ENCODE data around the gene SRPK3.
"Not testable (repeated sequence)": the region's sequence is repeated elsewhere in the genome, so short reads cannot be mapped to it uniquely, and the experiment has no call there.

The SRPK3 gene

GRCh38 chrX:153814591-153815315, 33.9 kb downstream of the SRPK3 start:
- DNase-seq: no peak

- DNase-seq: peak; percentile 52
These were observed 36.2 kb downstream of the SRPK3 start for GRCh38 chrX:153816831-153817690.

DNA sequence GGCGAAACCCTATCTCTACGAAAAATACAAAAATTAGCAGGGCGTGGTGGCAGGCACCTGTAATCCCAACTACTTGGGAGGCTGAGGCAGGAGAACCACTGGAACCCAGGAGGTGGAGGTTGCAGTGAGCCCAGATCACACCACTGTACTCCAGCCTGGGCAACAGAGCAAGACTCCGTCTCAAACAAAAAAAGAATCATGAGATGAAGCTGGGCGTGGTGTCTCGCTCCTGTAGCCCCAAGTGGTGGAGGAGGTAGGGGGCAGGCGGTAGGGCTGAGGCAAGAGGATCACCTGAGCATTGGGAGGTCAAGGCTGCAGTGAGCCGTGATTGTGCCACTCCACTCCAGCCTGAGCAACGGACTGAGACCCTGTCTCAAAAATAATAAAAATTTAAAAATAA, 37.2 kb downstream of the SRPK3 start:
- not testable (repeated sequence) for DNase-seq

GRCh38 chrX:153818571-153819383, 37.9 kb downstream of the SRPK3 start:
- DNase-seq: peak; percentile 76

- DNase-seq: no peak
These were observed 38.7 kb downstream of the SRPK3 start for GRCh38 chrX:153819384-153820040.

DNA sequence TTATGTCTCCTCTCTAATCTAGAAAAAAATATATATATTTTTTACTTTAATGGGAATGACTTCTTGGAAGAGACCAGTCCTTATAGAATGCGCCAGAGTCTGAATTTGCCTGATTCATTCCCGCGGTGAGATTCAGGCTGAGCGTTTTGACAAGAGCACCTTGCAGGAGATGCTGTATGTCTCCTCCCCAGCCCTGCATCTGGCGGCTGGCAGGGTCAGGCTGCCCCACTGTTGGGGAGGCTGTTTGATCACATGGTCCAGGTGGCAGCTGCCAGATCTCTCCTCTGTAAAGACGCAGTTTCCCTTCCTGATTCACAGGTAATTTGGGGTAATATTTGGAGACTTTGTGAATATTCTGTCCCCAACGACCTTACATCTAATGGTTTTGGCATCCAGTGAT, 39.8 kb downstream of the SRPK3 start:
- no peak for DNase-seq

GRCh38 chrX:153821066-153821465, 40.2 kb downstream of the SRPK3 start:
- no peak for DNase-seq

DNA sequence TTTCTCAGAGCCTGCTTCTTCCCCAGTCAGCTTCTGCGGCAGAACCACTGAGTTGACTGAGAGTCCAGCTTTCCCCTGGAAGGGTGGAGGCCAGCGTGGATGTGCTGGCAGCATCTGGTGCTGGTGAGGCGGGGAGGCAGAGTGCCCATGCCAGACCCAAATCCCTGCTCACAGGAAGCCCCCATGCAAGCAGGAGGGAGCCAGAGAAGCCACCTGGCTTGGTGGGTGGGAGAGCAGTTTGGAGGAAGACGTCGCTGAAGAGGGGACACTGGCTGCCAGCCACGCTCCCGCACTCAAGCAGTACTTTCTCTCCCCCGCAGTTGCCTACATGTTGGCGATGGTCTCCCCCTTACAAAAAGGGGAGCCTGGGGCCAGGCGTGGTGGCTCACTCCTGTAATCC, 43.5 kb downstream of the SRPK3 start:
- DNase-seq: no peak

- no peak for DNase-seq
These were observed 44.2 kb downstream of the SRPK3 start for GRCh38 chrX:153825042-153825441.

DNA sequence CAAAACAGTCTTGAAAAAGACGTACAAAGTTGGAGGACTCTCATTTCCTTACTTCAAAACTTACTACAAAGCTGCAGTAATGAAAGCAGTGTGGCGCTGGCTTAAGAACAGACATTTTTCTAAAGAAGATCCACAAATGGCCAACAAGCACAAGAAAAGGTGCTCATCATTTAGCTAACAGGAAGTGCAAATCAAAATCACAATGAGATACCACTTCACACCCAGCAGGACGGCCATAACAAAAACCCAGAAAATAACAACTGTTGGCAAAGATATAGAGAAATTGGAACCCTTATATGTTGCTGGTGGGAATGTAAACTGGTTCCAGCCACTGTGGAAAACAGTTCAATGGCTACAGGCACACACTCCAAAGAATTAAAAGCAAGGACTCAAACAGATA, 46.2 kb downstream of the SRPK3 start:
- no peak for DNase-seq

DNA sequence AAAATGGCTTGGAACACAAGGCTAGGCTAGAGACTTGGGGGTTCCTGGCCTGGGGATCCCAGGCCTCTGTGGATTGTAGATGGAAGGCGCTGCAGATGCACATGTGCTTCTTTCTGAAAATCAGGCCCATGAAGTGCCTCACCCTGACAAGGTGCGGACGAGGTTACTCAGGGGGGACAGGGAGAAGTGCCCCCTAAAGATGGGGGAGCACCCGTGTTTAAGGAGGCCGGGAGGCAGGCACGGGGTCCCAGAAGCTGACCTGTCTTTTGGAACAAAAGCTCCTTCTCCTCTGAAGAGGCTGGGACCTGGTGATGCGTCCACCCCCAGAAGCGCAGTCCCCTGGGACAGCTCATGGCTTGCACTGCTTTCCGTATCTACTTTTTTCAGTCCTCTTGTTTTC, 47.1 kb downstream of the SRPK3 start:
- DNase-seq: no peak

DNA sequence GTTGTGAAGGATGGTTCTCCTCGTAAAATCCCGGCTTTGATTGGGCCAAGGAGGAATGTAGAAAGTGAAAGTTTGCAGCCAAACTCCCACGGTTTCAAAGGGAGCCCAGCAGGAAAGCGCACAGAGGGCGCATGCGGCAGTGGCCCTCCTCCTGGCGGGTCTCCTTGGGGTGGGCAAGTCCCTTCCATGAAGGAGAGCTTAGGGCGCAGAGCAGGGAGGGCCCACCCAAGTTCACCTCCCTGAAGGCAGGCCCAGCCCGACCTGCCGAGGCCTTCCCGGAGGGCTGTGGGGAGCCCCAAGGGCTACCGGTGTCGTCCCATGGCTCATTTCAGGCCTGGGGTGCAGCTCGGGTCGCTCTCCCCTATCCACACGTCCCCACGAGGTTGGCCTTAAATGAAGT, 47.5 kb downstream of the SRPK3 start:
- no peak for DNase-seq

DNA sequence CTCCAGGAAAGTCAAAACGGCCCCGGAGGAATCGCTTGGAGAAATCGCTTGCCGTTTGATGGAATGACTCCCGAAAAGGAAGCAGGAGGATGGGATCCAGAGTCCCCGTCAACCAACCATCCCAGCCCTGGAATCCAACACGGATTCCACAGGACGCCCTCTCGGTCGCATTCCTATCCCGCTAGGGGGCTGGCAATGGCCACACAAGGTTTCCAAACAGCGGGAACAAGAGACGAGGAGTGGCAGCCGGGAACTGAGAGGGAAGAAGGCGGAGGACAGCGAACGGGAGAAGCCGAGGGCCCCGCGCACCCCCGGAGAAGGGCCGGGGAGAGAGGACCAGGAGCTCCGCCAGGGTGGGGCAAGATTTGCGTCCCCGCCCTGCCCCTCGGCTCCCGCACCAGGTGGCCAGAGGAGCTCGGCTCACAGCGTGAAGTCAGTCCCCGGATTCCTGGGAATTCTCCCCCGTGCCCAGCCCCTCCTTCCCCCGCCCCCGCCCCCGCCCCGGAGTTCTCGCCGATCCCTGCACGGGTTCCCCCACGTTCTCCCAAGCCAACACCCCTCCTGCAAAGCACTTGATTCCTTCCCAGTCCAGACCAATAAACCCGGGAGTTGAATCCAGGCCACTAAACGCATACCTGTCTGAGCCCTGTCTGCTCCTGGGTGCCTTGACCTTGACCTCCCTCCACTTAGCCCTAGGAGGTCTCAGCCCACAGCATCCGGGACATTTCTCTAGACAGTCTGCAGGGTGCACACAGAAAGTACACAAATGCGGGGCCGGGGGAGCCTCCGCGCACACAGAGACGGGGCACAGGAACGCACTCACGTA, 48.1 kb downstream of the SRPK3 start:
- DNase-seq: no peak

- peak; percentile 24 for DNase-seq
These were observed 48.6 kb downstream of the SRPK3 start for GRCh38 chrX:153829549-153829798.

DNA sequence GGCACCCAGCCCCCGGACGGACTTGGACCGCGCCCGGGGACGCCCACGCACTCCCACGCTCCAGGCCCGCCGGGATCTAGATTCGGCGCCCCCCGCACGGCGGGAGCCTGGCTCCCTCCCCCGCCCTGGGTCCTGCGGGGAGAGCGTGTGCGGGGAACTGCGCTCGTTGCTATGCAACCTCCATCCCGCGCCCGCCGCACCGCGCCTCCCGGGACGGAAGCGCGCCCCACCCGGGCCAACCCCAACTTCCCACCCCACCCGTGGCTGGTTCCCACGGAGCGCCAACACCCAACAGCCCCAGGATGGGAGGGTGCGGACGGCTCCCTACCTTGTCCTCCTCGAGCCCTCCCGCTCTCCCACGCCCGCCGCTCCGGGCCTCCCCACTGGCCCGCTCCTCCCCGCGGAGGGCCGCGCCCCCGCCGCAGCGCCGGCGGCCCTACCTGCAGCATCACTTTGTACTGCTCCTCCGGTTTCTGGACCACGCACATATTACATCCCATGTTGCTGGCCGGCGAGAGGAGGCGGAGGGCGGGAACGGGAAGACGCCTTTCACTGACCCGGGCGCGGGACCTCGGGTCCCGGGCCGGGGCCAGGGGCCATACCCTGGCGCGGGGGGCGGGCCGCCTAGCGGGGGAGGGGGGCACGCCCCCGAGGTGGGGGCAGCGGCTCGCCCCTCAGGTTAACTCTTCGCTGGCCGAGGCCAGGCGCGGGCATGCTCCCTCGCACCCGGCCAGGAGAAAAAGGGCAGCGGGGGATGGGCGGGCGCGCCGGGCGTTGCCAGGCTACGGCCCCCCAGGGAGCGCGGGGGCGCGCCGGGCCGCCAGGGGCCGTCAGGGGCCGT, 49.2 kb downstream of the SRPK3 start, which contains the start of gene PDZD4:
Gene PDZD4, minus strand, starts transcription at position 746 of the 841 bp plus-strand sequence. Its CDS starts 246 bp downstream, at position 500.
- DNase-seq: peak; percentile 19

DNA sequence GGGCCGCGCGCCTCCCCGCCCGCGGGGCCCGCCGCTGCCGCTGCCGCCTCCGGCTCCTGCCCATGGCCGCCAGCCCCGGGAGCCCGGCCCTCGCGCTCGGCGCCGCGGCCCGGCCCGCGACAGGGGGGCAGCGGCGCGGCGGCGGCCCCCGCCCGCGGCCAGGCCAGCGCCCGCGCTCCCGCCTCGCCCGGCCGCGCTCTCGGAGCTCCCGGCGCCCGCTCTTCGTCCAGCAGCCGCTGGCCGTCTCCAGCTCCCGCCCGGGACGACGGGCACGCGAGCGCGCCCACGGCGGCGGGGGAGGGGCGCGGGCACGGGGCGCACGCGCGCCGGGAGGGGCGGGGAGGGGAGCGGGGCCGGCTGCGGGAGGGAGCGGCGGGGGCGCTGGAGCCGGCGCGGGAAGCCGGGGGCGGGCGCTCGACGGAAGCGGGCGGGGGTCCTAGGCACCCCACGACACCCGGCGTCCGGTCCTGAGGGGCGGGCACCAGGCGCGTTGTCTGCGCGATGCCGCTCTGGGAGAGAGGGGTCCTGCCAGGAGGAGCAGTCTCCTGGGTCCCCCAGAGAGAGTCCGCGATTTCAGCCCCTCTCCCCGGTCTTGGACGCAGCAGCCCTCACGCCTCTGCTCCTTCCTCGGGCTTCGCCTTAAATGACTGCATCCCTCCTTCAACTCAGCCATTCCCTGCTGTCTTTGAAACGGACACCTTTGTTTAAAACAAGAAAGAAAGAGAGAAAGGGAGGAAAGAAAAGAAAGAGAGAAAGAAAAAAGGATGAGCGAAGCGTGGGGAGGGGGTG, 50.0 kb downstream of the SRPK3 start:
- no peak for DNase-seq

- no peak for DNase-seq
These were observed 50.7 kb downstream of the SRPK3 start for GRCh38 chrX:153831429-153832150.

DNA sequence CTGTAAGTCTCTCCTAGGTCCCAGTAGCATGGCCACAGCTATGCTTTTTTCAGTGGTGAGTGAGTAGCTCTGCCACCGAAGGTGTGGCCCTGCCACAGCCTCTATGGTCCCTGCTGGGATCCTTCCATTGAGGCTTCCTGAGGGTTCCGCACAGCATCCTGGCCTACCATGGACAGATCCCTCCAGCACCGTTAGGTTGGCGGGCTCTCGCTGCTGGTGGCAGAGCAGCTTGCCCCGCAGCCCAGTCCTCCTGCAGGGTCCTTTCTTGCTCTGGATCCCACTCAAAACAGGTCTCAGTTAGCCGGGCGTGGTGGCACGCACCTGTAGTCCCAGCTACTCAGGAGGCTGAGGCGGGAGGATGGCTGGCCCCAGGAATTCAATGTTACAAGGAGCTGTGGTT, 51.9 kb downstream of the SRPK3 start:
- no peak for DNase-seq

Measured in CD4-positive, alpha-beta T cell treated with Interleukin-17A for 4 hours (primary cell).